ENCODE results near the gene MCTP2. TPM values are rescaled to one million over a fixed set of nuclear protein-coding genes. Genes with fewer than 3 reads are reported as not detected.

MCTP2 gene
- total RNA-seq, 1 experiment from 2014 or later = 7.4 TPM

DNA sequence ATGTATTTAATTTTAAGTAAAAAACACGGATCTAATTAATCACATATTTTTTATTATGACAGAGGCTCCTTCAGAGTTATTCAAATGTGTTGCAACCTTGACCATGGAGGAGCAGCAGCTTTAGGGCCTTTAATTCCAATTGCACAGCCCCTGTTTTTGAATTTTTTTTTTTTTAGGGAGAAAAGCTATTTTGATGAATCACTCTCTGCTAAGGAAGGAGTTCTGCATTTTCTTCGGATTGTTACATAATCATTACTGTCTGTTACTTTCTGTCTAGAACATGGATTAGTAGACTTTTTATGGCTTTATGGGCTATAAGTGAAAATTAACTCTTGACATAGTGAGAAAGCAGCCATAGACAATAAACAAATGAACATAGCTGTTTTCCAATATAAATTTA is 90.8 kb downstream of the MCTP2 start:
- ATAC-seq (no peak), DNase-seq (ENCODE audit: low spot score) (no peak)
- H3K36me3 Mint-ChIP-seq = no peaks in the 10 kb centered on the region
- ChIA-PET CTCF (interaction anchor here (3.8 kb wide), 1 partner anchor 158 kb away, joined by 79 read pairs; no protein-coding TSS in a partner anchor), POLR2A (no interaction called here)
- no peak overlapping the region for H3K4me3 Mint-ChIP-seq
- peaks cover 13% of the 10 kb centered on the region for H3K4me1 Mint-ChIP-seq
- H3K9me3 Mint-ChIP-seq = no peaks in the 10 kb centered on the region; the same call in 1 of the 2 replicates
- no peaks in the 10 kb centered on the region for H3K27me3 Mint-ChIP-seq (ENCODE audit: low read depth)
- TF ChIP-seq, protein P1, sequence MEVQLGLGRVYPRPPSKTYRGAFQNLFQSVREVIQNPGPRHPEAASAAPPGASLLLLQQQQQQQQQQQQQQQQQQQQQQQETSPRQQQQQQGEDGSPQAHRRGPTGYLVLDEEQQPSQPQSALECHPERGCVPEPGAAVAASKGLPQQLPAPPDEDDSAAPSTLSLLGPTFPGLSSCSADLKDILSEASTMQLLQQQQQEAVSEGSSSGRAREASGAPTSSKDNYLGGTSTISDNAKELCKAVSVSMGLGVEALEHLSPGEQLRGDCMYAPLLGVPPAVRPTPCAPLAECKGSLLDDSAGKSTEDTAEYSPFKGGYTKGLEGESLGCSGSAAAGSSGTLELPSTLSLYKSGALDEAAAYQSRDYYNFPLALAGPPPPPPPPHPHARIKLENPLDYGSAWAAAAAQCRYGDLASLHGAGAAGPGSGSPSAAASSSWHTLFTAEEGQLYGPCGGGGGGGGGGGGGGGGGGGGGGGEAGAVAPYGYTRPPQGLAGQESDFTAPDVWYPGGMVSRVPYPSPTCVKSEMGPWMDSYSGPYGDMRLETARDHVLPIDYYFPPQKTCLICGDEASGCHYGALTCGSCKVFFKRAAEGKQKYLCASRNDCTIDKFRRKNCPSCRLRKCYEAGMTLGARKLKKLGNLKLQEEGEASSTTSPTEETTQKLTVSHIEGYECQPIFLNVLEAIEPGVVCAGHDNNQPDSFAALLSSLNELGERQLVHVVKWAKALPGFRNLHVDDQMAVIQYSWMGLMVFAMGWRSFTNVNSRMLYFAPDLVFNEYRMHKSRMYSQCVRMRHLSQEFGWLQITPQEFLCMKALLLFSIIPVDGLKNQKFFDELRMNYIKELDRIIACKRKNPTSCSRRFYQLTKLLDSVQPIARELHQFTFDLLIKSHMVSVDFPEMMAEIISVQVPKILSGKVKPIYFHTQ (CRISPR knock-in tag; IDR thresholded peaks at IDR 0.05) = no peak
- TF ChIP-seq, protein P2, sequence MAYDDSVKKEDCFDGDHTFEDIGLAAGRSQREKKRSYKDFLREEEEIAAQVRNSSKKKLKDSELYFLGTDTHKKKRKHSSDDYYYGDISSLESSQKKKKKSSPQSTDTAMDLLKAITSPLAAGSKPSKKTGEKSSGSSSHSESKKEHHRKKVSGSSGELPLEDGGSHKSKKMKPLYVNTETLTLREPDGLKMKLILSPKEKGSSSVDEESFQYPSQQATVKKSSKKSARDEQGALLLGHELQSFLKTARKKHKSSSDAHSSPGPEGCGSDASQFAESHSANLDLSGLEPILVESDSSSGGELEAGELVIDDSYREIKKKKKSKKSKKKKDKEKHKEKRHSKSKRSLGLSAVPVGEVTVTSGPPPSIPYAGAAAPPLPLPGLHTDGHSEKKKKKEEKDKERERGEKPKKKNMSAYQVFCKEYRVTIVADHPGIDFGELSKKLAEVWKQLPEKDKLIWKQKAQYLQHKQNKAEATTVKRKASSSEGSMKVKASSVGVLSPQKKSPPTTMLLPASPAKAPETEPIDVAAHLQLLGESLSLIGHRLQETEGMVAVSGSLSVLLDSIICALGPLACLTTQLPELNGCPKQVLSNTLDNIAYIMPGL (CRISPR knock-in tag; IDR thresholded peaks at IDR 0.05) = no peak
- no peak for TF ChIP-seq CREM (CRISPR knock-in tag; IDR thresholded peaks at IDR 0.05)
- no peak for TF ChIP-seq TCF7 (CRISPR knock-in tag; IDR thresholded peaks at IDR 0.05; ENCODE audit: low read depth)
- TF ChIP-seq MXD4 (CRISPR knock-in tag; IDR thresholded peaks at IDR 0.05; ENCODE audit: borderline replicate concordance) = no peak
- TF ChIP-seq, protein P3, sequence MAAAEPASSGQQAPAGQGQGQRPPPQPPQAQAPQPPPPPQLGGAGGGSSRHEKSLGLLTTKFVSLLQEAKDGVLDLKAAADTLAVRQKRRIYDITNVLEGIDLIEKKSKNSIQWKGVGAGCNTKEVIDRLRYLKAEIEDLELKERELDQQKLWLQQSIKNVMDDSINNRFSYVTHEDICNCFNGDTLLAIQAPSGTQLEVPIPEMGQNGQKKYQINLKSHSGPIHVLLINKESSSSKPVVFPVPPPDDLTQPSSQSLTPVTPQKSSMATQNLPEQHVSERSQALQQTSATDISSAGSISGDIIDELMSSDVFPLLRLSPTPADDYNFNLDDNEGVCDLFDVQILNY (CRISPR knock-in tag; IDR thresholded peaks at IDR 0.05) = no peak
- TF ChIP-seq, protein P4, sequence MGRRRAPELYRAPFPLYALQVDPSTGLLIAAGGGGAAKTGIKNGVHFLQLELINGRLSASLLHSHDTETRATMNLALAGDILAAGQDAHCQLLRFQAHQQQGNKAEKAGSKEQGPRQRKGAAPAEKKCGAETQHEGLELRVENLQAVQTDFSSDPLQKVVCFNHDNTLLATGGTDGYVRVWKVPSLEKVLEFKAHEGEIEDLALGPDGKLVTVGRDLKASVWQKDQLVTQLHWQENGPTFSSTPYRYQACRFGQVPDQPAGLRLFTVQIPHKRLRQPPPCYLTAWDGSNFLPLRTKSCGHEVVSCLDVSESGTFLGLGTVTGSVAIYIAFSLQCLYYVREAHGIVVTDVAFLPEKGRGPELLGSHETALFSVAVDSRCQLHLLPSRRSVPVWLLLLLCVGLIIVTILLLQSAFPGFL (CRISPR knock-in tag; IDR thresholded peaks at IDR 0.05; ENCODE audit: borderline replicate concordance) = no peak
- TF ChIP-seq, protein P5, sequence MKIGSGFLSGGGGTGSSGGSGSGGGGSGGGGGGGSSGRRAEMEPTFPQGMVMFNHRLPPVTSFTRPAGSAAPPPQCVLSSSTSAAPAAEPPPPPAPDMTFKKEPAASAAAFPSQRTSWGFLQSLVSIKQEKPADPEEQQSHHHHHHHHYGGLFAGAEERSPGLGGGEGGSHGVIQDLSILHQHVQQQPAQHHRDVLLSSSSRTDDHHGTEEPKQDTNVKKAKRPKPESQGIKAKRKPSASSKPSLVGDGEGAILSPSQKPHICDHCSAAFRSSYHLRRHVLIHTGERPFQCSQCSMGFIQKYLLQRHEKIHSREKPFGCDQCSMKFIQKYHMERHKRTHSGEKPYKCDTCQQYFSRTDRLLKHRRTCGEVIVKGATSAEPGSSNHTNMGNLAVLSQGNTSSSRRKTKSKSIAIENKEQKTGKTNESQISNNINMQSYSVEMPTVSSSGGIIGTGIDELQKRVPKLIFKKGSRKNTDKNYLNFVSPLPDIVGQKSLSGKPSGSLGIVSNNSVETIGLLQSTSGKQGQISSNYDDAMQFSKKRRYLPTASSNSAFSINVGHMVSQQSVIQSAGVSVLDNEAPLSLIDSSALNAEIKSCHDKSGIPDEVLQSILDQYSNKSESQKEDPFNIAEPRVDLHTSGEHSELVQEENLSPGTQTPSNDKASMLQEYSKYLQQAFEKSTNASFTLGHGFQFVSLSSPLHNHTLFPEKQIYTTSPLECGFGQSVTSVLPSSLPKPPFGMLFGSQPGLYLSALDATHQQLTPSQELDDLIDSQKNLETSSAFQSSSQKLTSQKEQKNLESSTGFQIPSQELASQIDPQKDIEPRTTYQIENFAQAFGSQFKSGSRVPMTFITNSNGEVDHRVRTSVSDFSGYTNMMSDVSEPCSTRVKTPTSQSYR (CRISPR knock-in tag; IDR thresholded peaks at IDR 0.05) = no peak
- no peak for TF ChIP-seq JUN (CRISPR knock-in tag; IDR thresholded peaks at IDR 0.05)
- TF ChIP-seq, protein P6, sequence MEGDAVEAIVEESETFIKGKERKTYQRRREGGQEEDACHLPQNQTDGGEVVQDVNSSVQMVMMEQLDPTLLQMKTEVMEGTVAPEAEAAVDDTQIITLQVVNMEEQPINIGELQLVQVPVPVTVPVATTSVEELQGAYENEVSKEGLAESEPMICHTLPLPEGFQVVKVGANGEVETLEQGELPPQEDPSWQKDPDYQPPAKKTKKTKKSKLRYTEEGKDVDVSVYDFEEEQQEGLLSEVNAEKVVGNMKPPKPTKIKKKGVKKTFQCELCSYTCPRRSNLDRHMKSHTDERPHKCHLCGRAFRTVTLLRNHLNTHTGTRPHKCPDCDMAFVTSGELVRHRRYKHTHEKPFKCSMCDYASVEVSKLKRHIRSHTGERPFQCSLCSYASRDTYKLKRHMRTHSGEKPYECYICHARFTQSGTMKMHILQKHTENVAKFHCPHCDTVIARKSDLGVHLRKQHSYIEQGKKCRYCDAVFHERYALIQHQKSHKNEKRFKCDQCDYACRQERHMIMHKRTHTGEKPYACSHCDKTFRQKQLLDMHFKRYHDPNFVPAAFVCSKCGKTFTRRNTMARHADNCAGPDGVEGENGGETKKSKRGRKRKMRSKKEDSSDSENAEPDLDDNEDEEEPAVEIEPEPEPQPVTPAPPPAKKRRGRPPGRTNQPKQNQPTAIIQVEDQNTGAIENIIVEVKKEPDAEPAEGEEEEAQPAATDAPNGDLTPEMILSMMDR (IDR thresholded peaks at IDR 0.05) = no peak
- TF ChIP-seq, protein P7, sequence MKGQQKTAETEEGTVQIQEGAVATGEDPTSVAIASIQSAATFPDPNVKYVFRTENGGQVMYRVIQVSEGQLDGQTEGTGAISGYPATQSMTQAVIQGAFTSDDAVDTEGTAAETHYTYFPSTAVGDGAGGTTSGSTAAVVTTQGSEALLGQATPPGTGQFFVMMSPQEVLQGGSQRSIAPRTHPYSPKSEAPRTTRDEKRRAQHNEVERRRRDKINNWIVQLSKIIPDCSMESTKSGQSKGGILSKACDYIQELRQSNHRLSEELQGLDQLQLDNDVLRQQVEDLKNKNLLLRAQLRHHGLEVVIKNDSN (CRISPR knock-in tag; IDR thresholded peaks at IDR 0.05) = no peak
- no peak overlapping the region for H3K27ac Mint-ChIP-seq

DNA sequence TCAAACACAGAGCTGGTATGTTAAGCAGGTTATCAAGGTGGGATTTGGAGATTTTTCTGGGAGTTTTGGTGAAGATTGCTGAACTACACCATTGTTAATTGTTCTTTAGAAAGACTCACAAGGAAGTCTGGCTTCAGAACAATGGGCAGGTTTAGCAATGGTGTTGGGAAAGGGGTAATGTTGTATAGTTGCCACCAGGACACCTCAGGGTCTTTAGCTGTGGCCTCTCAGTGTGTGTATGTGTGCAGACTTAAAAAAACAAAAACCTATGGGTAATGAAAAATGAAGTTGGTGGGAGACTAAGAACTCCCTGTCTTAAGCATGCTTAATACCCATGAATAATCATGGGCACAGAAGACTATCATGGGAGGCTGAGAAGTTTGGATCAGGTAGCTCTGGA is 91.7 kb downstream of the MCTP2 start:
- ATAC-seq (peak; percentile 18; the same call in 1 of the 2 replicates), DNase-seq (ENCODE audit: low spot score) (no peak)
- ChIA-PET POLR2A (no interaction called here), CTCF (interaction anchor here (1.0 to 3.8 kb wide), 6 partner anchors 11 to 203 kb away, joined by 3 to 79 read pairs (median 10); partner anchors contain the start of gene MCTP2)
- peaks cover 13% of the 10 kb centered on the region for H3K4me1 Mint-ChIP-seq
- no peak overlapping the region for H3K4me3 Mint-ChIP-seq
- H3K27me3 Mint-ChIP-seq (ENCODE audit: low read depth) = no peaks in the 10 kb centered on the region
- H3K9me3 Mint-ChIP-seq = no peaks in the 10 kb centered on the region; the same call in 1 of the 2 replicates
- H3K36me3 Mint-ChIP-seq = no peaks in the 10 kb centered on the region
- H3K27ac Mint-ChIP-seq = no peak overlapping the region
- no peak for TF ChIP-seq JAZF1 (CRISPR knock-in tag; IDR thresholded peaks at IDR 0.05)
- TF ChIP-seq, protein P8, sequence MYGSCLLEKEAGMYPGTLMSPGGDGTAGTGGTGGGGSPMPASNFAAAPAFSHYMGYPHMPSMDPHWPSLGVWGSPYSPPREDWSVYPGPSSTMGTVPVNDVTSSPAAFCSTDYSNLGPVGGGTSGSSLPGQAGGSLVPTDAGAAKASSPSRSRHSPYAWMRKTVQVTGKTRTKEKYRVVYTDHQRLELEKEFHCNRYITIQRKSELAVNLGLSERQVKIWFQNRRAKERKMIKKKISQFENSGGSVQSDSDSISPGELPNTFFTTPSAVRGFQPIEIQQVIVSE (CRISPR knock-in tag; IDR thresholded peaks at IDR 0.05; ENCODE audit: borderline replicate concordance) = no peak
- no peak for TF ChIP-seq ZNF317 (CRISPR knock-in tag; IDR thresholded peaks at IDR 0.05; ENCODE audit: borderline replicate concordance, low read depth)
- TF ChIP-seq TEAD1 (CRISPR knock-in tag; IDR thresholded peaks at IDR 0.05) = no peak
- no peak for TF ChIP-seq JUN (CRISPR knock-in tag; IDR thresholded peaks at IDR 0.05)
- TF ChIP-seq, protein P6 (IDR thresholded peaks at IDR 0.05) = no peak
- TF ChIP-seq NR3C1 (CRISPR knock-in tag; conservative IDR thresholded peaks at IDR 0.05; ENCODE audit: low read depth) = no peak

Measured in WTC11 (cell line).